NCI-H510A treated with DMSO at 0.1 percent for 48 hours (cell line): ENCODE measurements around the gene OCSTAMP.

Experiments used
- DNase-seq: peaks from one replicate; lab custom pipeline; 2025; lab: John Stamatoyannopoulos, UW

OCSTAMP gene, protein sequence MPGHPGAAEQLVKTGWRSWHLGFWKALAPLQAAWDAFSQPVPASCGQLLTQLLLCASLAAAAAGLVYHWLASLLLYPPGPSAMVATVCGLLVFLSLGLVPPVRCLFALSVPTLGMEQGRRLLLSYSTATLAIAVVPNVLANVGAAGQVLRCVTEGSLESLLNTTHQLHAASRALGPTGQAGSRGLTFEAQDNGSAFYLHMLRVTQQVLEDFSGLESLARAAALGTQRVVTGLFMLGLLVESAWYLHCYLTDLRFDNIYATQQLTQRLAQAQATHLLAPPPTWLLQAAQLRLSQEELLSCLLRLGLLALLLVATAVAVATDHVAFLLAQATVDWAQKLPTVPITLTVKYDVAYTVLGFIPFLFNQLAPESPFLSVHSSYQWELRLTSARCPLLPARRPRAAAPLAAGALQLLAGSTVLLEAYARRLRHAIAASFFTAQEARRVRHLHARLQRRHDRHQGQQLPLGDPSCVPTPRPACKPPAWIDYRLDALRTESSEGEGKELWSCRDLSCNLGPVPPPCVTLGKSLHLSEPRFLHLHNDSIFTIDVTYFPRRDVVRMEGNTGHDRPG

DNA sequence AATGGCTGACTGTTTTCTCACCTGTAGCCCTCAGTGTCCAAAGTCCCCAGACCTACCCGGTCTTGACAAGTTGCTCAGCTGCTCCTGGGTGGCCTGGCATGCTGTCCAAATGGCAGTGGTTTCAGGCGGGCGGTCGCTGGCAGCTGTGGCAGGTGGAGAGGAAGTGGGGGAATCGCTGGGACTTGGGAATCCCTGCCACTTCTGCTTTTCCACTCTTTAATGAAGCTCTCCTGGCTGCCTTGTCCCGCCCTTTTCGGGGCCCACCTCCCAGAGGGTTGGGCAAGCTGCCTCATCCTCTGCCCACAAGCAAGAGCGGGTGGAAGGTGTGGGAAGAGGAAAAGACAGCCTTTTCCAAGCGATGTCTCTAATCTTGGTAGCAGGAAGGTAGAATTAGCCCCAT, at the start of gene OCSTAMP:
Gene OCSTAMP, minus strand, starts transcription at position 194 of the 400 bp plus-strand sequence. Its CDS starts 94 bp downstream, at position 100.
- DNase-seq, result no peak

DNA sequence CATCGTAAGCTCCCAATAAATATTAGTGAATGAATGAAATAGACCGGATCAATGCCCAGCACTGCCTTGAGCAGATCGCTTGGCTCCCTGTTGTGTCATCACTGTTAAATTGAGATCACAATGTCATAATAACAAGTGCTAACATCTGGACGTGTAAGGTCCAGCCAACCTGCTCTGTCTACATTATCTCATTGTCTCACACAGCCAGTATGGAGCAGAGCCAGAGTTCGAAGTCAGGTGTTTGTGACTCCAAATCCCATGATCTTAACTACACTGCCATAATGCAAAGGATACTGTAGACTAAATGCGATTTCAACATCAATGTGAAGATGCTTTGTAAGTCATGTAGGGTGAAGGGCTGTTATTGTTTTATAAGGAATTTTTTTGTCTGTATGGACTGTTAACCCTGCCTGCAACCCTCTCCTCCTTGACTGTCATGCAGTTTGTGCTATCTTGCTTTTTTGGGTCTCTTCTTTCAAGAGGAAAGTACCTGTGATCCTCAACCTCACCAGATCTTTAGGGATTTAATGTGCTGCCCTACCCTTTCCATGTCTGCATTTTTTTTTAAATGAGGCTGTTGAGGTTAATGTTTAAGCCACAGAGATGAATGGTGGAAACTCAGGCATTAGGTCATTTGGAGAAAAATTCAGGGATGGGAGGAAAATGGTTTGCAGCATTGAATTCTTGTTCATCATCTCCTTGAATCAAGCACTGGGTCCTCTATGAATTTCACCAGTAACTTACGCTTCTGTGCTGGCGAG, 49.0 kb upstream of the OCSTAMP start:
- DNase-seq, result no peak

DNA sequence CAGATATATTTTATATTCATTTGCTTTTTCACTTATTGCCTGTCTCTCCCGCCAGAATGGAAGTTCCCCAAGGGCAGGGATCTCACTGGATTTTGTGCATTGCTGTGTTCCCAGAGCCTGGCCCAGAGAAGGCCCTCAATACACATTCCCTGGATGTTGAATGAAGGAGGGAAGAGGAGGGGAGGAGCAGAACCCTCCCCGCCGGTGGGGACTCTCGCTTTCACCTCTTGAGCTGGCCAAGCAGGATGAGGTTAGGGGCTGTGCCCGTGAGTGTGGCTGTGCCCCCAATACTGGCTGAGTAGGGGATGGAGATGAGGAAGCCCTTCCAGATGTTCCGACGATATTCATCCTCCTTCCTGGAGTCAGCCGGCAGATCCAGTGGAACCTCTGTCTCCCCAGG, 45.5 kb upstream of the OCSTAMP start:
- no peak for DNase-seq

DNA sequence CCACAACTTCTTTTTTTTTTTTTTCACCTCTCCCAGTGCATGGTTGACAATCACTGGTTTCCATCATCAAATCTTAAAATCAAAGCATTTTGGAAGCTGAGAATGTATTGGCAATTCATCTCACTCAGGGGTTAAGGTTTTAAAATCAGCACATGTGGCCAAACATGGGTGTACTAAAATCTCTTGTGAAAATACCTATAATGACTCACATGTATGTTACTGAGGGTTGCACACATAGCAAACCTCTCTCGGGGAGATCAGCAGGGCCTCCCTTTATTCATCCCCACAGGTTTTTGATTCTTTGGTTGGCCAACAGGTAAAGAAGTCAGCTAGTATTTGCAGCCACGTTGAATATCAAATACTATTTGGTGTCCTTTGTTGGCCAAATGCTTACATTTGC, 44.3 kb upstream of the OCSTAMP start:
- no peak for DNase-seq

DNA sequence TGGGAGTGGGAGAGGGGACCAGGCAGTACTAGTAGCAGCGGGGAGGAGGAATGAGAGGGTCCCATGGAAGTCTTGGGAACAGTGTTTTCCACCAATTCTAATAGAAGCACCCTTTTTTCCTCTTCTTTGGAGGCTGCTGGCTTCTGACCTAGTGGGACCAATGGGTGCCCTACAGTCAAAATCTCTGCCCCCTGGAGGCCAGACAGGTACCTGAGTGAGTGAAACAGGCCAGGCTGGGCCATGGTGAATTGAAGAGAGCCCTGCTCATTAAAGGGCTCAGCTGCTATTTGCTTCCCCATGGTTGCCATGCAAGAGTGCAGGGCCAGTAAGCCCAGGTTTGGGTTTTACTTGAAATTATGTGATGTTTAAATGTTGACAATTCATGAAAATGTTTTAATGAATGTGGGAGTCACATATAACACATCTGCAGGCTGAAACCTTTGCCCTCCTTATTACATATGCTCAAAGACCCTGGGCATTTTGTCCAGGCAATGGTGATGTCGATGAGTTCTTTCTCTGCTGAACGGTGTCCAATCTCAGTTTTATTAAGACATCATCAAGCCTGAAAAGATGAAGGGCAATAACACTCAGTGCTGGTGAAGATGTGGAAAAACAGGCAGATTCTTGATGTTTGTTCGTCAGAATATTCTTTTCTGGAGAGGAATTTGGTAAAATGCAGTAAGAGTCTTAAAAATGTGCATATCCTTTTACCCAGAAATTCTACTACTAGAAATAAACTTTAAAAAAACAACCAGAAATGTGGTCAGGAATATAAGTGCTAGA, 42.3 kb upstream of the OCSTAMP start:
- no peak for DNase-seq

DNA sequence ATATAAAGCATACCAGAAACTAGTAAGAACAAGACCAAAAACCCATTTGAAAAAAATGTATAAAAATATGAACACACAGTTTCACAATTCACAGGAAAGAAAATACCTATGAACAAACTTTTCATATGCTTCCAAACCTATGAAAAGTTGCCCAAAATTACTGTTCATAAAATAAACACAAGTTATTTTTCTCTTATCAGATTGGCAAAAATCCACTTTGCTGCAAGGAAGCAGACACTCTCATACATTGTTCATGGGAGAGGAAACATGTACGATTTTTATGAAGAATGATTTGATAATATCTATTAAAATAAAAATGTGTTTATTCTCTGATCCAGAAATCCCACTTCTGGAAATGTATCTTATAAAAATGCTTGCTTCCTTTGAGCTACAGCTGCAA, 40.0 kb upstream of the OCSTAMP start:
- DNase-seq, result no peak

DNA sequence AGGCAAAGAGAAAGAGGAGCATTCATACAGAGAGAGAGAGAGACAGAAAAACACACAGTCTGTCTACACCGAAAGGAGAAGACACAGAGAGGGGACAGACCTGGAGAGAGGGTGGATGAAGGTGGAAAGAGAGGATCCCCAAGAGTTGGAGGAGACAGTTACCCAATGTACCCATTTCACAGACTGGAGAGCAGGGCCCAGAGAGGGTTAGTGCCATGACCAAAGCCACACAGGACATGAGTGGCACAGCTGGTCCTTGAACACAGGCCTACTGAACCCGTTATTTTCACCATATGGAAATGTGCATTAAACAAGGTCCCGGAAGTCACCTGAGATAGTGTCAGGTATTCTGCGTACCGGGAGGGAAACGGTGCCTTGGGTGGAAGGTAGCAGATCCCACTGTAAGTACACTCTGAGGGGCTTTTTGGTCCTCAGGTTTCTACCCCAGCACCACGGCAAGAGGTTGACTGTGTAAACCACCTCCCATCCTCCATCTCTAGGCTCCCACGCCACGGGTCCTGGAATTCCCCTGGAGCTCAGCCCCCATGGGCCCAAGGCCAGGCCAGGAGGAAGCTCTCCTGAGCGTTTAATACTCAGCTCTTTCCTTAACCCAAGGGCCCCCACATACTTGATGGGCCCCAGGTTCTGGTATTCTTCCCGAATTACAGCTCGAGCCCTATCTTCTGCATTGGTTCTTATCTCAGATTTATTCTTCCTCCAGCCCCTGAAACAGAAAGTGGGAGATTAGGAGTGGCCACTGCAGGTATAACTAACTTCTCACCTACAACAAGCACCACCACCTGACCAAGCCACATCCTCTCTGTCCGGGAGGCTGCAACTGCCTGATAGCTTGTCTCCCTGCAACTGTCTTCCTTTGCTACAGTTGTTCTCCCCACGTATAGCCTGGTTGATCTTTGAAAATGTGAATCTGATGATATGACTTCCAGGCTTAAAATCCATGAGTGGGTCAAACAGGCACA, 38.4 kb upstream of the OCSTAMP start:
- no peak for DNase-seq

DNA sequence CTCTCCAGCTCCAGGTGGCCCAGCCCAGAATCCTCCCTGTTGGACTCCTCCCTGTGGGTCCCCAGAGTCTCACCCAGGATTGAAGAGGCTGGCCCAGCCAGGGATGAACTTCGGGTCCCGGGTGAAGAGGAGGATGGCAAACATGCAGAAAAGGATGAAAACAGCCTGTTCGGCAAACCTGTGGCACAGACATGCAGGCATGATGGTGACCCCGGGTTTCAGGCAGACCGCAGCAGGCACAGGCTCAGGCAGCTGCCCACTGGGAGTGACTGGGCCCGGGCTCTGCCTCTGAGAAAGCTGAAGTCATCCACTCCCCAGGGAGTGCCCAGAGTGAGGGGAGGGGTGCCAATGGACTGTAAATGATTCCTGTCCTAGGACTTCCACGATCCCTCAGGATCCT, 37.5 kb upstream of the OCSTAMP start:
- DNase-seq, result no peak

DNA sequence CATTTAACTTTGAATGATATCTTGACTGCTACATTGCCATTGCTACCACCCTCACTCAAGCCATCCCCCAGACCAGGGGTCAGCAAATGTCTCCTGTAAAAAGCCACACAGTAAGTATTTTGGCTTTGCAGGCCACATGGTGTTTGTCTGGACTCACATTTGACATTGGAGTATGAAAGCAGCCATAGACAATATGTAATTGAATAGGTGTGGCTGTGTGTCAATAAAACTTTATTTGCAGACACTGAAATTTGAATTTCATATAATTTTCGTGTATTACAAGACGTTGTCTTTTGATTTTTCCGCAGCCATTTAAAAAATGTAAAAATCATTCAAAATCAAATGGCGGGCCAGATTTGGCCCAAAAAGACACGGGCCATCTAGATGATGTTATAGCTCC, 36.3 kb upstream of the OCSTAMP start:
- DNase-seq, result no peak

DNA sequence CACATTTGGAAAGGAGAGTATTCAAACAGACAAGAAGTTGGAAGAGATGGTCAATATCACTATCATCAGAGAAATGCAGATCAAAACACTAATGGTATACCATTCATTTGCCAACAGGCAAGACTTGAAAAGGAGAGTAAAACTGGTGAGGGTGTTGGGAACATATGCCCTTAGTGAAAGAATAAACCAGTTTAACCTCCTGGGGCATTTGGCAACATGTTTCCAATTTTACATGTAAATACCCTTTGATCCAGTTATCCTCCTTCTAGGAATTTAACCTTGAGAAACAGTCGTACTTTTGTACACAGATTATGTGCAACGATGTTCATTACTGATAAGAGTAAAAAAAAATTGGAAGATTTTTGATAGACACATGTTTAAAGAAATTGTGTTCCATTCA, 34.1 kb upstream of the OCSTAMP start:
- DNase-seq, result no peak

DNA sequence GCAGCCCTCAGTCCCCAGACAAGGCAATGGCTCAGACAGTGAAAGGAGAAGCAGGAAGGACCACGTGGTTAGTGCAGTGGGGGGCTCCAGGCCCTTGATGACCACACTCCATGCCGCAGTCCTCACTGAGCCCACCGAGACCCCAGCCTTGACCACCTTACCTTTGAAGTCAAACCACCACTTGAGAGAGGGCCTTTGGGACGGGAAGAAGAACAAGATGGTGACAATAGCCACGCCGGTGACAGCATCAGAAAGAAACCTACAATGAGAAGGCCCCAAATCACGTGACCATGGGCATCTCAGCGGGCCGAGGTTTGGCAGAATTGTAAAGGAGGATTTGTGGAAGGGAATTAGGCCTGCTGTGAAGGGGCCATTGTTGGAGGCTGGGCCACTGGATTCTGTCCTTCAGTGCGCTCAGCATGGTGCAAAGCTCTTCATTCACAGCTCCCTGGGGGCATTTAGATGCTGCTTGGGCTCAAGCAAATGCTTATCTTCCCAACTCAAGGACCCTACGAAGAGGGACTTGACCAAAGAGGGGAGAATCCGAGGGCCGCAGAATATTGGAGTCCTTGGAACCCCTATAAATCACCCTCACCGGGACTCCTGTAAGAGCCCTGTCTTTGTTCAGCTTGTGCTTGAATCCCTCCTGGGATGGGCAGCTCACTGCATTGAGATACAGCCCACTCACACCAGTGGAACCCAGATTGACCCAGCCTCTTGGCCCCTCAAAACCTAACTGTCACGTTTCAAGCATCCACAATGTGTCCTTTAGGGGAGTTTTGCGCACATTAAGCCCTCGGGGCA, 33.2 kb upstream of the OCSTAMP start:
- DNase-seq, result no peak

DNA sequence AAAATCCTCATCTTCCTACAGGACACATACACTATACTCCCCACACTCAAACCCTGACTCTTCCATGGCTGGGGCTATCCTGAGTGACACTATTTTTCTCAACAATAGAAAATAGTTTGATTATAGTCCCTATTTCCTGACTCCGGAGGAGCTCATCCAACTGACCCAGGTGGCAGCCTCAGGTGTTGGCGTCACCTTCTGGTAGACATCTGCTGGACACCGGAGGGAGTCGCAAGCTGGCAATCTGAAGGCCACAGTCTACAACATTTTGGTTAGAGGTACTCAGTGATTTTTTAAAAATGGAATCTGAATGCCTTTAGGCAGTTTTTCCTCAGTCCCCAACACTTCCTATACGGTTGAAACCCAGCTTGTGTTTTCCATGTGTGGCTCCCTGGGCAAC, 32.2 kb upstream of the OCSTAMP start:
- DNase-seq, result no peak

DNA sequence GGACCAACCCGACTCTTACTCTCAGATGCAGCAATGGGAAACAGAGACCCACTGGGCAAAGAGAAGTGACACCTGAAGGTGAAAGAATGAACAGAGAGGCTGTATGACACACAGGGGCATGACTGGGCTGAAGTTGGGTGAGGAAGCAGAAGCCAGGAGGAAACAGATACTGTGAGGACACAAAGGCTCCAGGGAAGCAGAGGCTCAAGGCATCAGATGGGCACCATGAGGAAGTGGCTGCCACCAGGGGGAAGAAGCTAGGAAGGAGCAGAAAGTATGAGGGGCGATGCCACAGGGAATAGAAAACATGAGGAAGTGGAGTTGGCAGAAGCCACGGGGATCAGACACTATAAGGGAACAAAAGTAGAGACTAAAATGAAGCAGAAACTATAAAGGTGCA, 30.9 kb upstream of the OCSTAMP start:
- no peak for DNase-seq

DNA sequence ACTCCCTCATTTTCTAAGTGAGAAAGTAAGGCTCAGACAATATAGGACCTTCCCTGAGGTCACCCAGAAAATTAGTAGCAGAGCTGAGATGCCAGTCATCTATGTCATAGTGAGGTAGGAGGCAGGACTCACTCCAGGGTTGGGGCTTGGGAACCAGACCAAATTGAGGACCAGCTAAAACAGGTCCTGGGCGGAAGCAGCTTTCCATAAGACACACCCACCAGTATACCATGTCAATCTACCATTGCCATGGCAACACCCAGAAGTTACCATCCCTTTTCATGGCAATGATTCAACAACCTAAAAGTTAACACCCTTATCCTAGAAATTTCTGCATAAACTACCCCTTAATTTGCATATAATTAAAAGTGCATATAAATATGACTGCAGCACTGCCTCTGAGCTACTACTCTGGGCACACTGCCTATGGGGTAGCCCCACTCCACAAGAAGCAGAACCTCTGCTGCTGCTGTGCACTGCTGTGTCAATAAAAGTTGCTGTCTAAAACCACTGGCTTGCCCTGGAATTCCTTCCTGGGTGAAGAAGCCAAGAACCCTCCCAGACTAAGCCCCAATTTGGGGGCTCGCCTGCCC, 30.3 kb upstream of the OCSTAMP start:
- DNase-seq, result no peak

DNA sequence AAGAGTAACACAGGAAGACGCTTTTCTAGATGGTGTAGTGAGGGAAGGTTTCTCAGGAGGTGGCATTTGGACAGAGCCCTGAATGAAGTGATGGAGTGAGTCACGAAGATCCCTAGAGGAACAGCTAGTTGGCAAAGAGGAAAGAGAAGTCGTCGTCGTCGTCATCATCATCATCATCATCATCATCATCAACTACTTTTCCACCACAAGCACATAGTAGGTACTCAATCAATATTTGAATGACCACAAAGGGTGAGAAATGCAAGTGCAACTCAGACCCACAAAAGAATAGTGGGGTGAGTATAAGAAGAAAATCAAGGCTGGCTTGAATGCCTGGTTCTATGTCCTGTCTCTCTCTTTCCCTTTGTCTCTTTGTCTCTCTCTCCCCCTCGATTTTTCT, 28.3 kb upstream of the OCSTAMP start:
- DNase-seq, result no peak

DNA sequence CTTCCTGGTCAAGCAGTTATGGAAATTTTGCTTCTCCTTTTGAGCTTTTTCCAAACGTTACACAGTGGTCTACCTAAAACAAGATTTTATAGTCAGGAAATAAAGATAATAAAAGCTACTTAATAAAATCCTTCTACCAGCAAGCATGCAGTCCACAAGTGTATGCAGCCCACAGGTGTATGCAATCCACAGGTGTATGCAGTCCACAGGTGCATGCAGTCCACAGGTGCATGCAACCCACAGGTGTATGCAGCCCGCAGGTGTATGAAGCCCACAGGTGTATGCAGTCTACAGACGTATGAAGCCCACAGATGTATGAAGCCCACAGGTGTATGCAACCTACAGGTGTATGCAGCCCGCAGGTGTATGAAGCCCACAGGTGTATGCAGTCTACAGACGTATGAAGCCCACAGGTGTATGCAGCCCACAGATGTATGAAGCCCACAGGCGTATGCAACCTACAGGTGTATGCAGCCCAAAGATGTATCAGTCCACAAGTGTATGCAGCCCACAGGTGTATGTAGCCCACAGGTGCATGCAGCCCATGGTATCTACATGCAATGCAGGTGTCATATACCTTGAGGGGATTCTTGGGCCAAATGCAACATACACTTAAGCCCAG, 26.4 kb upstream of the OCSTAMP start:
- no peak for DNase-seq

DNA sequence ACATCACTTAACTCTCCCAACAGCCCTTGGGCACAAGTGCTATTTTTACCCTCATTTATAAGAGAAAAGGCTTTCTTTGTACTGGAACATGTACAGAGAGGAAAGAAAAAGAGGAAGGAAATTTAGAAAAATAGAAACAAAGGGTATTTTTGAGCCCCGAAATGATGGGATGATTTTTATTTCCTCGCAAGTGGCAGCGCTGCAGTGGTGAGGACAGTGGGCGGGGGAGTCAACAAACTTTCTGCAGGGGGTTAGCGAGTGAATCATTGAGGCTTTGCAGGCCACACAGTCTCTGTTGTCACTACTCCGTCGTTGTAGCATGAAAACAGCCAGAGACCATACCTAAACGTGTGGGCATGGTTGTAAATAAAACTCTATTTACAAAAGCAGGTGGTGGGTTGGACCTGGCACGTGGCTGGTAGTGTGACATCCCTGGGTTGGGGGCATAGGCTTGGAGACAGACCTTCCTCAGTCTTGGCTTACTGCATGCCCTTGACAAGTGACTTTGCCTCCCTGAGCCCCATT, 25.5 kb upstream of the OCSTAMP start:
- DNase-seq, result no peak

DNA sequence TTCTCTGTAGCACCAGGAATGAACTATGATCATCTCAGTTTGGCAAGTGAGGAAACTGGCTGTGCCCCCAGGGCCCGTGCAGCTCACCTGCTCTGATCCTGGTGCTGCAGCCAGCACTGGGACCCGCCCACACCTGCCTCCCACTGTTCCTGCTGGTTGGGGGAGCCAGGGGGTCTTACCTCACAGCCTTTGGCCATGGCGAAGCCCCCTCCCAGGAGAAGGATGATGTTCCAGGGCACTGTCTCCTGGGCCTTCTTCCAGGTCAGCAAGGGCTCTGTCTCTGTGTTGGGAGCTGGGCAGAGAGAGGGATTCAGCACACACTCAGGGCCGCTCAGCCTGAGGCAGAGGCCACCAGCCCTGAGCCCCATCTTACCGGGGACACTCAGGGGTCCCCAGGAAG, 24.9 kb upstream of the OCSTAMP start:
- no peak for DNase-seq
